HepG2 (cell line): ENCODE measurements around the gene SEZ6. TPM values are rescaled to one million over a fixed set of nuclear protein-coding genes. Genes with fewer than 3 reads are reported as not detected.

Experiments used
- ATAC-seq: fragments of 200-7000 bp; cut with Tn5 transposase; 3 replicates; pipeline ENCODE4 v1.9.1; 2020; ENCODE audit warnings: mild to moderate bottlenecking, moderate library complexity
- BruUV-seq: library from RNA; stranded (reverse); fragments of 400-500 nt; replicated peaks from 2 replicates; lab custom pipeline; 2021; lab: Mats Ljungman, UMichigan
- CTCF ChIA-PET: fragments of 300-600 bp; formaldehyde crosslinking; extraction: SDS; loops from one replicate; lab custom pipeline; 2021; ENCODE audit warnings: low total read pairs, inconsistent platforms, low intra/inter-chr PET ratio; lab: Yijun Ruan, JAX
- POLR2A ChIA-PET: fragments of 350-600 bp; sonication (Branson Sonifier 250); formaldehyde crosslinking; loops from one replicate; lab custom pipeline; 2020; ENCODE audit warnings: antibody characterized with exemption, inconsistent platforms; lab: Yijun Ruan, JAX
- DNase-seq: peaks from one replicate; pipeline ENCODE4 v3.0.0-alpha.2; 2015; ENCODE audit warnings: low spot score
- FAIRE-seq: peaks from 3 replicates; lab custom pipeline; 2011; peaks lifted over from hg19 to GRCh38; lab: Jason Lieb, UNC
- H2AFZ ChIP-seq: one replicate; pipeline ENCODE4 v1.6.1; 2011; ENCODE audit warnings: low read length, inconsistent platforms
- H3K27ac ChIP-seq: fragments of 300-600 bp; 3 replicates; pipeline ENCODE4 v1.8.0; 2011; ENCODE audit warnings: mixed run types, mild to moderate bottlenecking, mixed read lengths, low read length, inconsistent platforms; ENCODE audit not compliant: insufficient read depth; ENCODE audit errors: extremely low read length
- H3K27me3 ChIP-seq, 2 experiments: fragments of 200-600 bp in 1 of 2; 2 replicates in 1 of 2; 3 replicates in 1 of 2; pipeline versions ENCODE4 v1.6.0 to v1.8.0; 2011; ENCODE audit warnings: low read length in 2 of 2, mild to moderate bottlenecking in 2 of 2, moderate library complexity in 2 of 2, inconsistent platforms in 1 of 2; ENCODE audit not compliant: insufficient read depth in 2 of 2, control insufficient read depth in 1 of 2
- H3K36me3 ChIP-seq, 2 experiments: fragments of 200-600 bp in 1 of 2; replicated peaks in 1 of 2; 2 replicates in 1 of 2; 3 replicates in 1 of 2; pipeline versions ENCODE4 v1.5.1 to v1.8.0; 2011; ENCODE audit warnings: low read length in 2 of 2, inconsistent platforms in 1 of 2; ENCODE audit not compliant: insufficient read depth in 2 of 2, control insufficient read depth in 1 of 2
- H3K4me1 ChIP-seq: 2 replicates; pipeline ENCODE4 v1.5.1; 2012; ENCODE audit warnings: low read length, inconsistent platforms; ENCODE audit not compliant: insufficient read depth
- H3K4me2 ChIP-seq: 2 replicates; pipeline ENCODE4 v1.6.0; 2011; ENCODE audit warnings: low read depth, low read length, inconsistent platforms
- H3K4me3 ChIP-seq, 3 experiments: fragments of 200-600 bp in 1 of 3; sonication (generic), shearing (Covaris generic) in 1 of 3; replicated peaks in 1 of 3; 2 replicates each; pipeline ENCODE4 v1.5.1; 2011 to 2016; ENCODE audit warnings: low read length in 3 of 3, inconsistent platforms in 2 of 3, low read depth in 2 of 3, mild to moderate bottlenecking in 2 of 3, control low read depth in 1 of 3, mixed read lengths in 1 of 3; ENCODE audit not compliant: insufficient read depth in 1 of 3
- H3K79me2 ChIP-seq: one replicate; pipeline ENCODE4 v1.6.1; 2011; ENCODE audit warnings: low read length, inconsistent platforms; ENCODE audit not compliant: insufficient read depth
- H3K9ac ChIP-seq: 2 replicates; pipeline ENCODE4 v1.6.0; 2011; ENCODE audit warnings: mild to moderate bottlenecking, low read depth, low read length, inconsistent platforms; ENCODE audit not compliant: insufficient read depth
- H3K9me3 ChIP-seq: 2 replicates; pipeline ENCODE4 v1.5.1; 2012; ENCODE audit warnings: mild to moderate bottlenecking, low read length
- H4K20me1 ChIP-seq: 2 replicates; pipeline ENCODE4 v1.6.0; 2011; ENCODE audit warnings: inconsistent platforms, mild to moderate bottlenecking, low read length, moderate library complexity; ENCODE audit not compliant: insufficient read depth
- CCAR2 ChIP-seq: fragments of 200-400 bp; formaldehyde crosslinking; optimal IDR thresholded peaks from 2 replicates; pipeline ENCODE3; 2018; ENCODE audit warnings: low read depth, mild to moderate bottlenecking, low read length, moderate library complexity
- KLF16 ChIP-seq, 2 experiments: sonication (generic) in 1 of 2; formaldehyde crosslinking in 1 of 2; IDR thresholded peaks; 2 replicates each; pipeline versions ENCODE4 v1.6.1 to v1.8.0; 2016 to 2023; ENCODE audit warnings: missing genetic modification reagents in 2 of 2, missing compliant biosample characterization in 1 of 2
- MED1 ChIP-seq: sonication (generic); formaldehyde crosslinking; IDR thresholded peaks from 2 replicates; pipeline ENCODE4 v1.4.0; 2020; ENCODE audit warnings: missing genetic modification reagents
- NR2F2 ChIP-seq: IDR thresholded peaks from 2 replicates; pipeline ENCODE4 v1.6.1; 2012; ENCODE audit warnings: low read depth, inconsistent platforms, borderline replicate concordance
- PLRG1 ChIP-seq: fragments of 450-650 bp; conservative IDR thresholded peaks from 2 replicates; pipeline ENCODE4 v1.6.1; 2016
- SRF ChIP-seq: IDR thresholded peaks from 2 replicates; pipeline ENCODE4 v1.6.1; 2011; ENCODE audit warnings: mild to moderate bottlenecking, low read depth, low read length, moderate library complexity
- TBL1XR1 ChIP-seq: fragments of 150-350 bp; IDR thresholded peaks from 2 replicates; pipeline ENCODE4 v1.6.1; 2014; ENCODE audit warnings: borderline replicate concordance, low read length; ENCODE audit not compliant: partially characterized antibody
- ZMYM2 ChIP-seq: sonication (generic); formaldehyde crosslinking; IDR thresholded peaks from 2 replicates; pipeline ENCODE4 v1.8.0; 2022; ENCODE audit warnings: mild to moderate bottlenecking, missing genetic modification reagents
- ZNF7 ChIP-seq: IDR thresholded peaks from 2 replicates; pipeline ENCODE4 v1.6.1; 2016; ENCODE audit warnings: missing biosample characterization, missing genetic modification reagents
- ZNF776 ChIP-seq: sonication (generic); formaldehyde crosslinking; IDR thresholded peaks from 2 replicates; pipeline ENCODE4 v1.4.0; 2020; ENCODE audit warnings: mild to moderate bottlenecking, missing genetic modification reagents
- ZNF782 ChIP-seq: sonication (generic); formaldehyde crosslinking; IDR thresholded peaks from 2 replicates; pipeline ENCODE4 v1.4.0; 2020; ENCODE audit warnings: missing genetic modification reagents, mild to moderate bottlenecking, borderline replicate concordance
- WGBS: methylation state at CpG from one replicate; pipeline ENCODE4 v1.1.6; 2017; ENCODE audit warnings: low lambda C conversion rate; 5-methylcytosine and 5-hydroxymethylcytosine counted together
- in situ Hi-C: cut with HindIII; loops from 2 replicates; pipeline ENCODE4 v1.10.0; 2017; ENCODE audit warnings: low pct_unique_long_range_greater_than_20kb; ENCODE audit not compliant: extremely low pct_ligation_motif_present
- intact Hi-C: fragments of 100-400 bp; cut with micrococcal nuclease; formaldehyde crosslinking; loops from one replicate; pipeline ENCODE4 v1.10.0; 2022; ENCODE audit not compliant: unreplicated experiment
- polyA plus RNA-seq, 8 experiments: library from polyadenylated mRNA; depleted of rRNA in 3 of 8; stranded (reverse) in 7 of 8; unstranded in 1 of 8; fragments of >200 nt; fragmentation: Illumina TruSeq in 4 of 8; extraction: Trizol in 4 of 8; gene quantifications; 2 replicates each; pipeline versions ENCODE4 v1.2.1 to v1.2.3, GENCODE V29; 2011 to 2016; ENCODE audit warnings: low read depth in 4 of 8, missing spikeins in 1 of 8, mixed read lengths in 1 of 8; ENCODE audit not compliant: insufficient read depth in 1 of 8
- total RNA-seq, 5 experiments: library from RNA; depleted of rRNA; stranded (reverse); fragments of >200 nt; fragmentation: Illumina TruSeq; extraction: Trizol; gene quantifications; 2 replicates each; pipeline ENCODE4 v1.2.3, GENCODE V29; 2016; ENCODE audit warnings: low read depth in 1 of 5
- TF ChIP-seq, protein P1 (sequence below): sonication (generic); formaldehyde crosslinking; IDR thresholded peaks from 2 replicates; pipeline ENCODE4 v1.9.0; 2021; ENCODE audit warnings: mild to moderate bottlenecking, missing genetic modification reagents
- TF ChIP-seq, protein P2 (sequence below): IDR thresholded peaks from 2 replicates; pipeline ENCODE4 v1.6.1; 2016; ENCODE audit warnings: low read depth

SEZ6 gene
- total and polyA plus RNA-seq, 2 of the 13 experiments (the other 11 are each of a cell fraction or from before 2014, with no cell fraction given), result not detected

DNA sequence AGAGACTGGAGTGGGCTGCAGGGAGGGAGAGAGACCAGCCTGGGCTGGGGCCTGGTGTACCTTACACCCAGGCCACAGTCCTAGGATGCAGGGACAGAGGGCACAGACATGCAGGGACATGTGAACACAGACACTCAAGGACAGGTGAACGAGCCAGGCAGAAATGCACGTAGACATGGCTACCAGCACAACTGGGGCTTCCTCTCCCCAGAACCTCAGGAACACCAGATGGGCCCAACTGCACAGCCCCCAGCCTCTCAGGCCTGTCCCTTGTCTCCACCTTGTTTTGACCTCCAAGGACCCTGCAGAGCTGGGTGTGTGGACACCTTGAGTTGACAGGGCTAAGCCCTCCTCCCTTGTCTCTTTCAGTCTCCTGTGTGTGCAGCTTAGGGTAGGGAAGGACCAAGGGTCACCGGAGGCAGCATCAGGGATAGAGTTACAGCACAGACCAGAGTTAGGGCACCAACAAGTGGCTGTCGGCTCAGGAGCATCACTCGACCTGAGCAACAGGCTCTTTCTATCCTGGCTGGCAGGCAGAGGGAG is 9.2 kb downstream of the SEZ6 start (continued):
- TF ChIP-seq, protein P1, sequence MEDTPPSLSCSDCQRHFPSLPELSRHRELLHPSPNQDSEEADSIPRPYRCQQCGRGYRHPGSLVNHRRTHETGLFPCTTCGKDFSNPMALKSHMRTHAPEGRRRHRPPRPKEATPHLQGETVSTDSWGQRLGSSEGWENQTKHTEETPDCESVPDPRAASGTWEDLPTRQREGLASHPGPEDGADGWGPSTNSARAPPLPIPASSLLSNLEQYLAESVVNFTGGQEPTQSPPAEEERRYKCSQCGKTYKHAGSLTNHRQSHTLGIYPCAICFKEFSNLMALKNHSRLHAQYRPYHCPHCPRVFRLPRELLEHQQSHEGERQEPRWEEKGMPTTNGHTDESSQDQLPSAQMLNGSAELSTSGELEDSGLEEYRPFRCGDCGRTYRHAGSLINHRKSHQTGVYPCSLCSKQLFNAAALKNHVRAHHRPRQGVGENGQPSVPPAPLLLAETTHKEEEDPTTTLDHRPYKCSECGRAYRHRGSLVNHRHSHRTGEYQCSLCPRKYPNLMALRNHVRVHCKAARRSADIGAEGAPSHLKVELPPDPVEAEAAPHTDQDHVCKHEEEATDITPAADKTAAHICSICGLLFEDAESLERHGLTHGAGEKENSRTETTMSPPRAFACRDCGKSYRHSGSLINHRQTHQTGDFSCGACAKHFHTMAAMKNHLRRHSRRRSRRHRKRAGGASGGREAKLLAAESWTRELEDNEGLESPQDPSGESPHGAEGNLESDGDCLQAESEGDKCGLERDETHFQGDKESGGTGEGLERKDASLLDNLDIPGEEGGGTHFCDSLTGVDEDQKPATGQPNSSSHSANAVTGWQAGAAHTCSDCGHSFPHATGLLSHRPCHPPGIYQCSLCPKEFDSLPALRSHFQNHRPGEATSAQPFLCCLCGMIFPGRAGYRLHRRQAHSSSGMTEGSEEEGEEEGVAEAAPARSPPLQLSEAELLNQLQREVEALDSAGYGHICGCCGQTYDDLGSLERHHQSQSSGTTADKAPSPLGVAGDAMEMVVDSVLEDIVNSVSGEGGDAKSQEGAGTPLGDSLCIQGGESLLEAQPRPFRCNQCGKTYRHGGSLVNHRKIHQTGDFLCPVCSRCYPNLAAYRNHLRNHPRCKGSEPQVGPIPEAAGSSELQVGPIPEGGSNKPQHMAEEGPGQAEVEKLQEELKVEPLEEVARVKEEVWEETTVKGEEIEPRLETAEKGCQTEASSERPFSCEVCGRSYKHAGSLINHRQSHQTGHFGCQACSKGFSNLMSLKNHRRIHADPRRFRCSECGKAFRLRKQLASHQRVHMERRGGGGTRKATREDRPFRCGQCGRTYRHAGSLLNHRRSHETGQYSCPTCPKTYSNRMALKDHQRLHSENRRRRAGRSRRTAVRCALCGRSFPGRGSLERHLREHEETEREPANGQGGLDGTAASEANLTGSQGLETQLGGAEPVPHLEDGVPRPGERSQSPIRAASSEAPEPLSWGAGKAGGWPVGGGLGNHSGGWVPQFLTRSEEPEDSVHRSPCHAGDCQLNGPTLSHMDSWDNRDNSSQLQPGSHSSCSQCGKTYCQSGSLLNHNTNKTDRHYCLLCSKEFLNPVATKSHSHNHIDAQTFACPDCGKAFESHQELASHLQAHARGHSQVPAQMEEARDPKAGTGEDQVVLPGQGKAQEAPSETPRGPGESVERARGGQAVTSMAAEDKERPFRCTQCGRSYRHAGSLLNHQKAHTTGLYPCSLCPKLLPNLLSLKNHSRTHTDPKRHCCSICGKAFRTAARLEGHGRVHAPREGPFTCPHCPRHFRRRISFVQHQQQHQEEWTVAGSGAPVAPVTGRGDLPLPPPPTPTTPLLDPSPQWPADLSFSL (CRISPR knock-in tag), result no peak
- no peak for TF ChIP-seq CCAR2

DNA sequence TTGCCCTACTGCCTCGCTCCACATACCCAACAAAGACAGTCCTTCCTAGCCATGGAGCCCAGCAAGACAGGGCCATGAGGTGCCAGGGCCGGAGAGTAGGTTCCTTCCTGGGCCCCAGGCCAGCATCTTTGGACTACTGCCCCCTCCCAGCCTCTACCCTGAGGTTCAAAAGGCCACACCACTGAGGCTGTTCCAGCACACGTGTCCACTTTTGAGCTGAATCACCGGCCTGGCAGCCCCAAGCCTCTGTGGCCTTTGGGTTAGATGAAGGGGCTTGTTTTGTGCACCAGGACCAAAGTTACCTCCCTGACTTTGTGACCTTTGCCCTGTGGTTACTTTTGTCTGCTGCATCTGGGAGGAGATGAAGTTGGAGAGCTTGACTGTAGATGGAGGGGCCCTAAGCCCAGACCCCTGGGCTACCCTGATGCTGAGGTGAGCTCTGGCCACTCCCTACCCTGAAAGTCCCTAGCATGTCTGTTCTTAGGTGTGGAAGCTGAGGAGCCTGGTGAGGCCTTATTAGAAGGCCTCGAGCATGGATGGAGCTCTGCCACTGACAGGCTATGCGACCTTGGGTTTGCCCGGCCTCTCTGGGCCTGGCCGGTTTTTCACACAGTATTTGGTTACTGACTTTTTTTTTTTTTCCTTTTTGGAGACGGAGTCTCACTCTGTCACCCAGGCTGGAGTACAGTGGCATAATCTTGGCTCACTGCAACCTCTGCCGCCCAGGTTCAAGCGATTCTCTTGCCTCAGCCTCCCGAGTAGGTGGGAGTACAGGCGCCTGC is 12.0 kb downstream of the SEZ6 start:
- FAIRE-seq (no peak), ATAC-seq (0 out of 3 replicates have a peak, but pooled peaks have one; percentile 5)
- TF ChIP-seq NR2F2 (0 out of 2 replicates have a peak, but pooled peaks have one; percentile 33), ZNF782 (no peak), TBL1XR1 (no peak), SRF (no peak), KLF16 (CRISPR knock-in tag; IDR thresholded peaks at IDR 0.05) (no peak), ZMYM2 (CRISPR knock-in tag) (peak; percentile 85), MED1 (CRISPR knock-in tag) (peak; percentile 22; the same call in 1 of the 2 replicates), ZNF776 (CRISPR knock-in tag) (no peak), ZNF7 (CRISPR knock-in tag) (no peak), PLRG1 (no peak)
- TF ChIP-seq, protein P2, sequence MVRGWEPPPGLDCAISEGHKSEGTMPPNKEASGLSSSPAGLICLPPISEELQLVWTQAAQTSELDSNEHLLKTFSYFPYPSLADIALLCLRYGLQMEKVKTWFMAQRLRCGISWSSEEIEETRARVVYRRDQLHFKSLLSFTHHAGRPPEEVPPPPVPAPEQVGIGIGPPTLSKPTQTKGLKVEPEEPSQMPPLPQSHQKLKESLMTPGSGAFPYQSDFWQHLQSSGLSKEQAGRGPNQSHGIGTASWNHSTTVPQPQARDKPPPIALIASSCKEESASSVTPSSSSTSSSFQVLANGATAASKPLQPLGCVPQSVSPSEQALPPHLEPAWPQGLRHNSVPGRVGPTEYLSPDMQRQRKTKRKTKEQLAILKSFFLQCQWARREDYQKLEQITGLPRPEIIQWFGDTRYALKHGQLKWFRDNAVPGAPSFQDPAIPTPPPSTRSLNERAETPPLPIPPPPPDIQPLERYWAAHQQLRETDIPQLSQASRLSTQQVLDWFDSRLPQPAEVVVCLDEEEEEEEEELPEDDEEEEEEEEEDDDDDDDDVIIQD, result no peak

More for the DNA sequence above, 12.0 kb downstream of the SEZ6 start:
- H3K9me3 ChIP-seq, result no peaks in the 10 kb centered on the region
- peaks cover 69% of the 10 kb centered on the region for H3K4me1 ChIP-seq
- no peak overlapping the region for H2AFZ ChIP-seq
- H3K36me3 ChIP-seq, result no peaks in the 10 kb centered on the region
- in situ Hi-C loops (no loop called here), intact Hi-C loops (no loop called here)
- POLR2A ChIA-PET, result no interaction called here
- no peaks in the 10 kb centered on the region for H4K20me1 ChIP-seq
- peak overlapping the region; percentile 38; the same call in 1 of the 2 replicates for H3K4me2 ChIP-seq
- H3K9ac ChIP-seq, result no peak overlapping the region
- peak overlapping the region in 1 of 3 experiments; percentile 30; a peak in 1 of 6 replicates for H3K4me3 ChIP-seq
- WGBS, result 43% methylated on average over 11 of the region's 13 CpGs
- no peak for DNase-seq
- no peak overlapping the region for H3K27ac ChIP-seq
- no TSS peak for BruUV-seq
- H3K79me2 ChIP-seq, result no peaks in the 10 kb centered on the region
- H3K27me3 ChIP-seq, result peaks cover 0 to 2% of the 10 kb centered on the region in 2 experiments; a peak in 1 of 5 replicates
- CTCF ChIA-PET, result no interaction called here
